HG02970 (cell line): ENCODE results near the gene MLIP.
"Not testable (repeated sequence)": the region's sequence is repeated elsewhere in the genome, so short reads cannot be mapped to it uniquely, and the experiment has no call there.

ENCODE experiments used
- ATAC-seq: cut with Tn5 transposase; IDR thresholded peaks from one replicate; pipeline ENCODE4 v1.9.1; 2021; ENCODE audit warnings: mild to moderate bottlenecking, moderate library complexity, moderate number of reproducible peaks; ENCODE audit not compliant: unreplicated experiment, low FRiP score

Gene MLIP

DNA sequence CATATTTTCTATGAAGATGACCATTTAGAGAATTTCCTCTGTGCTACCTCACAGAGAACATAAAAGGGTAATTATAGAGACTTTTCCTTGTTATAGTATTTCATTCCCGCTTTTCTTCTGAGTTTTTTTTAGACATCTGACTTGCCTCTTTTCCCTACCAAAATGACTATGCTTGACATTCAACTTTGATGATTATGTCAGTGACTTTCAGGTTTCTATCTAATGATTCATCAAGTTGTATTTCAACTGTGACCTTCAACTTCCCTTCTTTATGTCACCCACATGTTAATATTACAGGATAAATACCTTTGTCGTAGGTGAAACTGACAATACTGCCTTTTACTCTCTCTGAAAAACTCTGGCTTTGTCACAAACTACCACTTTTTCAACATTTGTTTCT, 95.3 kb downstream of the MLIP start:
- no peak for ATAC-seq

DNA sequence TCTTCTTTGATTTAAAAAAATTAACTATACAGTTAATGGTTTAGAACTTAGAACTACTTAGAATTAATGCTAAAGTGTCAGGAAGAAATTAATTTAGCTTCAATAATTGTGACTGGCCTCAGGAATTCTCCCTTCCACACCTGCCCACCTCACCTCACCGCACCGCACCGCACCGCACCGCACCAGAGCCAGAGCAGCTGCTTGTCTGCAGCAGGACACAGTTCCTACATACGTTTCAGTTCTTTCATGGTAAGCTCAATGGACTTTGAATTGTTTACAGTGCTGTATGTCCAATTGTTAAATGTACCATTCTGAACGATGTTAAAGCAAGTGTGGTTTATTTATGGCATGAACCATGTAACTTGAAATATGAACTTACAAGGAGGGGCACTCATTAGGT, 98.7 kb downstream of the MLIP start:
- ATAC-seq, result not testable (repeated sequence)

DNA sequence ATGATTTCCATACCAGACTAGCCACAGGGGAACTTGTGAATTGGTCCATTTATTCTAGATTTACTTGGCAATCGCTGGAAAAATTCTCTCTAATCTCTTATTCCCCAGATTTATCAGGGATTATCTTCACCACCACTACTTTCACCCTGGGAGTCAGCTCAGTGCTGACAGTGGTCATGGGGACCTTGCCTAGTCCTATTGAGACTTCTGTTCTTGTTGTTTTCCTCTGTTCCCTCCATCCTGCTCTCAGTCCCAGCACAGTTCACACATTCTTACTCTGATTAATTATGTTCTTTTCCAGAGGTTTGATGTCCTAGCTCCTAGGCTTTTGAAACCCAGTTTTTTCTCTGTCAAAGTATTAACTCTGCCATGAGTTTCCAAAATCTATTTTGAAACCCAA, 103.0 kb downstream of the MLIP start:
- ATAC-seq, result no peak

DNA sequence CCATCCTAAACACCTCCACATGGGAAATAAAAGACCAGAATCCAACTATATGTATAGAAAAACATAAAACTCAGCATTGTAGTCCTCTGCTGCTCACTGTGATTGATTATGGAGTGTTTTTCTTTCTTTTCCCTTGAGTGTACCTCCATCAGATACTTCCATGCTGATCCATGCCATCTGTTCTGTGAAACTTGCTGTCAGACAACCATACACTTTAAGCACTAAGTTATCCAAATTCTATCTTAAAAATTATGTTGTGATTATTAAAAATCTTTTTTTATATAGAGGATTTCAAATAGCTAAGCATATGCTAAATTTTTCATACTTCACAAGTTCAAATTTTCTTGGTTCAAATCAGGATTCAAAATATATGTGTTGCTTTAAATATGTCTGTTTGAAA, 105.1 kb downstream of the MLIP start:
- ATAC-seq, result no peak

DNA sequence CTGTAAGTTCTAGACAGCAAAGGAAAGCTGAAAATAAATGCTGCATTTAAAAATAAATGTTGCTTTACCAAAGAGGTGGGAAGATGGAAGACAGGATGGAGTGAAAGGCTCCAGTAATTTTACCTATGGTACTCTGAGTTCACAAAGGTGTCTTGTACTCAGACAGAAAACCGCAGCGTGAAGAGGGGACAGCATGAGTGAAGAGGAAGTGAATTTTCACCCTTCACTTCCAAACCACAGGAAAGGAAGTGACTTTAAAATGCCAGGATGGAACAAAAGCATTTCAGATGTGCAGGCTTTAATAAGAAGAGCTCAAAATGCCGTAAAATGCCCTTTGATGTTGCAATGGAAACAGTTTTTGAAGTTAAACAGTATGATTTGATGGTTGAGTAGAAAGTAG, 105.8 kb downstream of the MLIP start:
- ATAC-seq, result no peak

DNA sequence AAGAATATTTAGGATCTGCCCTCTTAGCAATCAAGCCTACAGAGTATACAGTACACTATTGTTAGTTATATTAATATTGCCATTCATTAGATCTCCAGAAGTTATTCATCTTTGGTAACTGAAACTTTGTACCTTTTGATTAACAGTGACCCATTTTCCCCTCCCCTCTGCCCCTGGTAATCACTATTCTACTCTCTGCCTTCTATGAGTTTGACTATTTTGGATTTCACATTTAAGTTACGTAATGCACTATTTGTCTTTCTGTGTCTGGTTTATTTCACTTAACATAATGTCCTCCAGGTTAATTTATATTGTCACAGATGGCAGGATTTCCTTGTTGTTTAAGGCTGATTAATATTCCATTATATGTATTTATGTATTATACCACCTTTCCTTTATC, 111.0 kb downstream of the MLIP start:
- ATAC-seq, result no peak

DNA sequence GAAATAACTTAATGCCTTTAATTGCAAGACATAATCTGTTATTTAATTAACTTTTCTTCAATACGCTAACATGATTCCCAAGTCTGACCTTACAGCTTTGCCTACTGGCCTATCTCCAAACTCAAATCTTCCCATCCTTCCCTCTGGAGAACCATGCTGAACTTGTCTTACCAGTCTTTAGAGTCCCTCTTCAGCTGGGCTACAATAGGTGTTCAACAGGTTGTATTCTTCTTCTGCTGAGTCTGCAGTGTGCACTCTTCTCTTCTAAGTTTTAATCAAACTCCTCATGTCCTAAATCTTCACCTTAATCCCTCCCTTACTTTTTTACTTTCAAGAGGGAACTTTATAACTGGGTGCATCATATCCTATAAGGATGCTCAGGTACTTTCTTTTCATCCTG, 121.5 kb downstream of the MLIP start:
- no peak for ATAC-seq

DNA sequence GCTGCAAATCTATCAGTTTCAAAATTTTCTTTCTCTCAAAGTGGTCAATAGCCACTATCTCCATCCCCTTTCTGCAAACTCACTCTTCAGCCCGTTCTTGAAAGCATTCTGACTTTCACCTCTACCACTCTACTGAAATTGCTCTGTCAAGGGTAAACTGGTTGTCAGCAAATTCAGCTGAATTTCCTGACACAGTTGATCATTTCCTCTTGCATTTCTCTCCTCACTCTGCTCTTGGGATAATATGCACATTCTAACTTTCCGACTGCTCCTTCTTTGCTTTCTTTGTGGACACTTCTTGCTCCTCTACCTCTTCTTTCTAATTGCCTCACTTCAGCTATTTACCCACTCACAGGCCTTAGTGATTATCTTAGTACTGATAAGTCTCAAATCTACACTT, 123.3 kb downstream of the MLIP start:
- no peak for ATAC-seq

DNA sequence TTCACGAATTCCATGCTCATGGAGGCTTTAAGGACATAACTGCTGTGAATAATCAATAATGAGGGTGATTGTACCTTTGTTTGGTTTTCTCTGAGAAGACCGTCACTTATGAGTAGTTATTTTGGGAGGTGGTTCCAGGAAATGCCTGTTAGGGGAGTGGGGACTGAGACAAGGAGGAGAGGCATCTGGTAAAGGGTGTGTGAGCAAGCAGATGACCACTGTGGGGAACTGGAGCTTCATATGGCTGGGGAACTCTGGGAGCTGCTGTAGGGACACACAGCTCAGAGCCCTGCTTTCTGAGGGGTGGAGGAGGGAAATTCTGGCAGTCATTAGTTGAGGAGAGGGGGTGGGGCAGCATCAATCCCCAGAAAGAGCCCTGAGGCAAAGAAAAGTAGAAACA, 125.7 kb downstream of the MLIP start:
- ATAC-seq, result no peak

DNA sequence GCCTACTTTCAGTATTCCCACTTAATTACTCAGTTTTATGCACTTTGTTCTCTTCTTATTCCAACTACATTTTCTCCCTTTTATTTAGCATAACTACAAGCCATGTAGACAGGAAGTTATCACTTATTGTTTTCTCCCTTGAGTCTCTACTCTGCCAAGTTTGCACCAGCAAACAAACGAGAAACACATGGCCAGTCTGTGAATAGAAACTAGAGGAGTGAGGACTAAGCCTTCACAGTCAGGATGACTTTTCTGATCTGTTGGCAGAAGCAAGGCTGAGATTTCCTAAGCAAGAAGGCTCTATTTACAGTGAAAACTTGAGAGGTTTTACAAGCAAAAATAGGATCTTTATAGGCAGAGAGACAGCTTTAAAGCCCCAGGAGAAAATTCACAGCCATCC, 127.2 kb downstream of the MLIP start:
- no peak for ATAC-seq

DNA sequence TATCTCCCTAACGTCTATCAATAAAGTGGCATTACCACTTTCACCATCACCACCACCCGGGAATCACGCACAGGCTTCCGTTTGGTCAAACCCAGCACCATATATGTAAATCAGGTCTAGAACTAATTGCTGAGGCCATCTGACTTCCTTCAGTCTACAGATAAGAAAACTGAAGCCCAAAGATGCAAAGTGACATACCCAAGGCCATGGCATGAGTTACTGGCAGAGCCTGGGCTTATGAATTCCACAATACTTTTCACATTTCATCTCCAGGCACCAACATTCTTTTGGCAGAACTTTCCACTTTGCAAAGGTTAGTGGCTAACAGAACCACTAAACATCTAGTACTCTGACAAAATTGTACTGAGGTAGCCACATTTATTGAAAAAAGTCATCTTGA, 132.5 kb downstream of the MLIP start:
- ATAC-seq, result no peak

DNA sequence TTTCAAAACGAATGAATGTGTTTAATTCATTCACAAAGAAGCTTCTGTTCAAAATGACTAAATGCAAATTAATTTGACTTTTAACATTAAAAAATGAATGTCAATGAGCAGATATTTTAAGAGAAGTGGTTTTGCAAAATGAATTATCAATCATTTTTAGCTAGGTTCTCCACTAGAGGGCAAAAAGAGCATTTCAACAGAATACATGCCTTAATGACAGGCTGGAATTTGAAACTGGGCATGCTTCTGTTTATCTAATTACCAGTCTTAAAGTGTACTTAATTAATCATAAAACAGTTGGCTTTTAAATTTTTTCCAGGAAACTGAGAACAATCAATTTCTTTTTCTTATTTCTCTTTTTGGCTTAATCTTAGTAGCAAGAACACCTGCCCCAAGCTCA, 133.2 kb downstream of the MLIP start:
- ATAC-seq, result no peak

DNA sequence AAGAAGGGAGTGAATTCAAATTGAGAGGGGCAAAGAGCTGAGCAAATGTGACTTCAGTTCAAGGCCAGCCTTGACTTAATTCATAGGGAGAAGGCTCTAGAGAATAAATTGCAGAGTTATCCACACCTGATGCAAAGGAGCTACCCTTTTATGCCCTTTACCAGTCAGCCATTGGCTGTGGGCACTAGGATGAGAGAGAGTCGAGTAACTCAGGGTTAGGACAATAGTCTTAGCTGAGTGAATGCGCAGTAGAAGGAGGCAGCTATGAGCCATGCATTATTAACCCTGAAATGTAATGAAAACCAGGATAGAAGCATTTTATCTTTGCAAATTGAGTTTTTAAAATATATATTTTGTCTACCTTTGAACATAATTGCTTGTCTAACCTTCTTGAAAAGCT, 134.0 kb downstream of the MLIP start:
- ATAC-seq, result no peak

DNA sequence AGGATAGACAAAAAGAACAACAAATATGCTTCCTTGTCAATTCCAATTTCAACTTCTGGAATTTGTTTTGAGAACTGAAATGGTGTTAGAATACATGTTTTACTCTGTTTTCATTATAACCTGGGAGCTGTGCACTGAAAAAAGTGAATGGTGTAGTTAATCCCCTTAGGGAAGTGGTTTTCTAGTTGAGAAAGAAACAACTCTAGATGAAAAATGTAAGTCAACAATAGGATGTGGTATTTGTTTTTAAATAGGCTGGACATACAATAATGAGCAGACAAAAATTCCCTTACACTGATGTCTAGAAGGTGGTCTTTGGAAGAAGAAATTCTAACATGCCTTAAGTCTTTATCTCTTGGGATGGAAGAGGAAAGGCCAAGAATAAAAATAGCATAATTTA, 137.1 kb downstream of the MLIP start:
- ATAC-seq, result no peak

DNA sequence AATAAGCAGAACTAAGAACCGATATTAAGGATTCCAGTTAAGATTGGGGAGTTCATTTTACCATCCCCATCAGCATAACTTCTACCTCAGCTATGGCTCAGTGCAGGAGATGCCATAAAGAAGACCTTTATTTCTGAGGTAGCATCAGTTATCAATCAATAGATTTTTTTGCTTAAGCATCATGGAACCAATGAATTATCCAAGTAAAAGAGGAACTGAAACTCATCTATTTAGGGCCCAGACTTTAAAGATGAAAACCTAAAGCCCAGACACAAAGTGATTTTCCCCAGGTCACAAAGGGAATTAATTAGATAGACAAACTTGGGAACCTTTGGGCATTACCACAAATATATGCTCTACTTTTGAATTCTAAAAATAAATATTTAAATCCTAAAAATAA, 137.8 kb downstream of the MLIP start:
- no peak for ATAC-seq

DNA sequence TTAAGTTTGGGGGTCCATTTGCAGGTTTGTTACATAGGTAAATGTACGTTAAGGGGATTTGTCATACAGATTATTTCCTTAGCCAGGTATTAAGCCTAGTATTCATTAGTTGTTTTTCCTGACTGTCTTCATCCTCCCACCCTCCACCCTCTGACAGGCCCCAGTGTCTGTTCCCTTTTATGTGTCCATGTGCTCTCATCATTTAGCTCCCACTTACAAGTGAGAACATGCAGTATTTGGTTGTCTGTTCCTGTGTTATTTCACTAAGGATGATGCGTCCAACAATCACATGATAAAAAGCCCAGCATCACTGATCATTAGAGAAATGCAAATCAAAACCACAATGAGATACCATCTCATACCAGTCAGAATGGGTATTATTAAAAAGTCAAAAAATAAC, 138.6 kb downstream of the MLIP start:
- ATAC-seq, result not testable (repeated sequence)

DNA sequence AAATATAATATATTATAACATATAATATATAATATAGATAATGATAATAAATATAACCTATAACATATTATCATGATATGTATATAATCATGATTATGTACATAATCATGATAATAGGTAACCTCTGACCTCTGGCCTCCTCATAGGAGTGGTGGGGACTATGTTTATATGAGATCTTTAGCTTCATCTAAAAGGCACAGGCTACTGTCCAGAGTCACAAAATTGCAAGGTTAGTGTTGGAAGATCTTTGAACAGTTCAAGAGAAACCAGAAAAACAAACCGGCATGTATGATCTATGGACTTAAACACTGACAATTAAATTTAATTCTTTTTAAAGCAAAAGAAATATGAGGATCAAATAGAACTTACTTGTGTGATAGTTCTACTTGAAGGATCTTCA, 141.3 kb downstream of the MLIP start:
- ATAC-seq, result no peak

DNA sequence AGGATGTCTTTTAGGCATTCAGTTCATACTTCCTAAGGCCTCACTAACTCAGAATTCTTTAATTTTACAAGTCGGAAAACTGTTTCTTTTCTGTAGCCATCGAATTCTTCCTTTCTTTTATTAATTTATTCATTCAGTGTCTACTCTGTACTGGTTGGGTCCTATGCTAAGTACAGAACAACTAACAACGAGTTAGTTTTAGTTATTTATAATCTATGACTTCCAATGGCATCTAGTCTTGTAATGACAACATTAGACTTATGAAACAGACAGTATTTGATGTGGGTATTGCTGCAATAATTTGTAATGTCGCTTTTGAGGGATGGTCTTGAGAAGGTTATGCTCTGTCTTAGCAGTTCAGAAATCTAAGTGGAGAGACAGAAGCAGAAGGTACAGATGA, 141.7 kb downstream of the MLIP start:
- ATAC-seq, result no peak

DNA sequence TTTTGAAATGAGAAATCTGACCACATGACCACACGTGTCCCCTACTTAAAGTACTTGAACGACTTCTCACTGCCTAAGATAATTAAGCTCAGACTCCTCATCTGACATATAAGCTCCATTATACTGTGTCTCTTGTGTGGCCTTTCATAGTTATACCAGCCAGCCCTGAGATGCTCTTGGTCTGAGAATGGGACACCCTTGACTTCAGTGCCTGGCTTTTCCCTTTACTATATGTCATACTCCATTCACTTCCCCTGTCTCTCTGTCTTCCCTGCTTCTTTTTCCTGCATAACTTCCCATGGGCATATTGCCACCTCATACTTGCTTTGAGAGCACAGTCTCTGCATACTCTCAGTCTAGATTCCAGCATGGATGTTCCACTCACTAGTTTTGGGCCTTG, 143.6 kb downstream of the MLIP start:
- ATAC-seq, result no peak

DNA sequence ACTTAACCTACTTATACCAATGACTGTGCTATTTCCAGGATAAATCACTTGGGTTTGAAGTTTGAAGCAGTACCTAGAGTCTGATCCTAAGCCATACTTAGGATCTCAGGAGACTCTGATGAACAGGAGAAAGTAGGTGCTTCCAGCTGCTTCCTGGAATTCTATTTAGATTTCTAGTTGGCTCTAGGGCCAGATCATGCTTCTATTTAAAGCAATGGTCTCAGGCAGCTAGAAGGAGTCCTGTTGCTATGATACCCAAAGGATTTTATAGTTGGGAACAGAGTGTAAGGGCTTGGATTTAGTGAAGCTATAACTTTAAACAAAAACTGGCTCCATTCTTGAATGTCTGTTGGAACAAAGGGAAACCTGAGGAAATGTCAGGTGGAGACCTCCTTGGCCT, 144.6 kb downstream of the MLIP start:
- no peak for ATAC-seq

DNA sequence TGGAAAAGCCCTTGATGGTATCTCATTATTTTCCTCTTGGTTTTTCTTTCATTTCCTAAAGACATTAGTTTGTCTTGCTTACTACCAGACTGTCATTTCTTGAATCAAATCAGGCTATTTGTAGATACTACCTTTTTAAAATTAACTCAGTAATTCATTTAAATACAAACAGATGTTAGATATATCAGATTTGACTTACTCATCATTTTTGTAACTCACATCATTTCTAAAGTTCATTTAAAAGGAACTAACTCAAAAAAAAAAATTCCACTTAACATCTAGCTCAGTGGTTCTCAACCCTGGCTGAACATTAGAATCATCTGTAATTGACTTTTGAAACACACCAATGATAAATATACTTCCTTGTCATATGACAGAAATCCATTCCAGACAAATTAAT, 148.8 kb downstream of the MLIP start:
- no peak for ATAC-seq

DNA sequence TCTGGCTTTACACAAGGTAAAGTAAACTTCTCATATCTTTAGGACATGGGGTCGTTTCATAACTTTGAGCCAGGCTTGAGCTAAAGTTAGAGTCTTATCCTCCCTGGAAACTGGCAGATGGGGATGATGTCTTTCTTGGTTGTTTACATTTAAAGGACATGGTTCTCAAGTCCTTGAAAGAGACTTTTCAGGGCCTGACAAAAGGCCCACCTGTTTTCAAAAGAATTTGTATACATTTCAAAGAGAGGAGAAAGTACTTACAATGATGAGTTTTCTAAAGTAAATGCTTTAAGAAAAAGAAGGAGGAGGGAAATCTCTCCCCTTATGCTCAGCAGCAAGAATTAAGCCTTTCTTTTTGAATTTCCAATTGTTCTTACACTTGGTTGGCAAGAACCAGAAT, 151.3 kb downstream of the MLIP start:
- no peak for ATAC-seq

DNA sequence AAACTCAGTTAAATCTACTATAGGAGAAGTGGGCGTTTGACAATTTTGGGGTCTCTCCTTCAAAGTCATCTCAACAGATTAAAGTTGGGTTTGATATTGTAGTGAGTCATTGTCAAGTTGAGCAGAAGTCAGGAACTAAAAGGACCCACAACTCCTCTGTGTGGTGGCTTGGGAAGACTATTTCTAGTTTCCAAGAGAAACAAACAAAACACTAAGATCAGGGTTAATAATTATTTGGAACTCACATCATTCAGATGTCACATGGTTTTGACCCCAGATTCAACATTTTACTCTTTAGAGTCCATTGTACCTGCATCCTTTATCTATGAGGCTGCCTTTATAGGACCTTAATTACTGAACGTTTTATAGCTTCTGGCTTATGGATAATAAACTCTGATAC, 151.7 kb downstream of the MLIP start:
- no peak for ATAC-seq
